Body of pancreas (tissue), 4 donors: Measurements from ENCODE around the gene ETS1. TPM values are rescaled to one million over a fixed set of nuclear protein-coding genes. Genes with fewer than 3 reads are reported as not detected.
A peak's percentile ranks its signal among the peaks of the same experiment; 100 is the strongest.

ENCODE experiments used
- ATAC-seq: fragments of 150-250 bp; one replicate; pipeline ENCODE4 v1.9.1; 2016
- DNase-seq, 4 donors: peaks; one replicate each; pipeline ENCODE4 v3.0.0-alpha.2; 2019
- H3K27ac ChIP-seq, 4 donors: fragments of 200-600 bp; sonication (generic); 1 replicate in 3 of 4; 2 replicates in 1 of 4; pipeline versions ENCODE4 v1.5.1 to v1.6.1; 2016 to 2019; ENCODE audit warnings: mild to moderate bottlenecking in 1 of 4, mixed read lengths in 1 of 4, moderate library complexity in 1 of 4
- H3K27me3 ChIP-seq, 2 donors: fragments of 200-600 bp; sonication (generic); one replicate each; pipeline ENCODE4 v1.6.0; 2016; ENCODE audit warnings: mild to moderate bottlenecking in 1 of 2
- H3K36me3 ChIP-seq, 2 donors: fragments of 200-600 bp; sonication (generic); replicated peaks in 1 of 2; 2 replicates each; pipeline ENCODE4 v1.5.1; 2016; ENCODE audit warnings: low read depth in 2 of 2; ENCODE audit not compliant: insufficient read depth in 1 of 2
- H3K4me1 ChIP-seq: fragments of 200-600 bp; sonication (generic); one replicate; pipeline ENCODE4 v1.6.0; 2016
- H3K4me3 ChIP-seq, 2 donors: fragments of 200-600 bp; sonication (generic); 1 replicate in 1 of 2; 2 replicates in 1 of 2; pipeline ENCODE4 v1.5.1; 2016 to 2019
- H3K9me3 ChIP-seq, 3 donors: fragments of 200-600 bp; sonication (generic); 1 replicate in 2 of 3; 2 replicates in 1 of 3; pipeline ENCODE4 v1.5.1; 2016
- POLR2A ChIP-seq, 3 donors: fragments of 450-650 bp; IDR thresholded peaks; one replicate each; pipeline ENCODE4 v1.6.1; 2016; ENCODE audit warnings: antibody characterized with exemption in 3 of 3, mild to moderate bottlenecking in 2 of 3
- WGBS, 2 donors: methylation state at CpG; one replicate each; pipeline ENCODE4 v1.1.5; 2017; 5-methylcytosine and 5-hydroxymethylcytosine counted together
- intact Hi-C: fragments of 100-400 bp; cut with DNase I; formaldehyde crosslinking; loops from one replicate; pipeline ENCODE4 v1.15.1; 2023
- total RNA-seq, 2 donors: library from RNA; depleted of rRNA; stranded (reverse); fragments of >200 nt; gene quantifications; one replicate each; pipeline ENCODE4 v1.1.0, GENCODE V29; 2016
- TF ChIP-seq, protein P1 (sequence below), 7 experiments: fragments of 450-650 bp in 4 of 7; fragments of 200-600 bp in 3 of 7; sonication (generic) in 3 of 7; IDR thresholded peaks; one replicate each; pipeline ENCODE4 v1.5.1; 2016 to 2019; ENCODE audit warnings: antibody characterized with exemption in 7 of 7

The ETS1 gene
- total RNA-seq, 2 donors from 2014 or later, result 20.0 to 22.7 TPM

GRCh38 chr11:128458321-128458720, 129.0 kb downstream of the ETS1 start:
- Histone ChIP-seq H3K36me3 (peaks cover 0 to 6% of the 10 kb centered on the region in 2 donors), H3K4me1 (peaks cover 7% of the 10 kb centered on the region), H3K9me3 (no peaks in the 10 kb centered on the region), H3K4me3 (no peak overlapping the region), H3K27ac (peak overlapping the region in 1 of 4 donors; percentile 8), H3K27me3 (no peaks in the 10 kb centered on the region)
- TF ChIP-seq, protein P1, sequence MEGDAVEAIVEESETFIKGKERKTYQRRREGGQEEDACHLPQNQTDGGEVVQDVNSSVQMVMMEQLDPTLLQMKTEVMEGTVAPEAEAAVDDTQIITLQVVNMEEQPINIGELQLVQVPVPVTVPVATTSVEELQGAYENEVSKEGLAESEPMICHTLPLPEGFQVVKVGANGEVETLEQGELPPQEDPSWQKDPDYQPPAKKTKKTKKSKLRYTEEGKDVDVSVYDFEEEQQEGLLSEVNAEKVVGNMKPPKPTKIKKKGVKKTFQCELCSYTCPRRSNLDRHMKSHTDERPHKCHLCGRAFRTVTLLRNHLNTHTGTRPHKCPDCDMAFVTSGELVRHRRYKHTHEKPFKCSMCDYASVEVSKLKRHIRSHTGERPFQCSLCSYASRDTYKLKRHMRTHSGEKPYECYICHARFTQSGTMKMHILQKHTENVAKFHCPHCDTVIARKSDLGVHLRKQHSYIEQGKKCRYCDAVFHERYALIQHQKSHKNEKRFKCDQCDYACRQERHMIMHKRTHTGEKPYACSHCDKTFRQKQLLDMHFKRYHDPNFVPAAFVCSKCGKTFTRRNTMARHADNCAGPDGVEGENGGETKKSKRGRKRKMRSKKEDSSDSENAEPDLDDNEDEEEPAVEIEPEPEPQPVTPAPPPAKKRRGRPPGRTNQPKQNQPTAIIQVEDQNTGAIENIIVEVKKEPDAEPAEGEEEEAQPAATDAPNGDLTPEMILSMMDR (IDR thresholded peaks at IDR 0.05), result no peak
- TF ChIP-seq POLR2A (IDR thresholded peaks at IDR 0.05), result no peak
- 77 to 80% methylated on average over 5 of the region's 5 CpGs for WGBS, 2 donors
- no peak for DNase-seq
- intact Hi-C loops, result no loop called here
- ATAC-seq, result no peak

DNA sequence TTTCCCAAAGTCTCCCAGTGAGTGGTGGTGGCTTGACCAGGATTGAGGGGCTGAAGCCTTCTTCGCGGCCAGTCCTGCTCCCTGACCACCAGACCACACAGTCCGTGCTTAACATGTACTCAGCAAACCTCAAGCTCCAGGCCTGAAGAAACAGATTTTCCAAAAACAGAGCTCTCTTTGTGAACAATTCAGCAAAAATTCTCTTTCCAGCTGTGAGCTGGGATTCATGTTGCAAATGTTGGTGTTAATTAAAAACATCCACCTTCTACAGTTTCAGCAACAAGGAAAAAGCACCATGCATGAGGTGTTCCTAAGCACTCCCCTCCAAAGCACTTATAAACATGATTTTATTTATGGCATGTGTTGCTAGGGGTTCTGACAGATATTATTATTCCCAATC, 129.5 kb downstream of the ETS1 start:
- Histone ChIP-seq H3K9me3 (no peaks in the 10 kb centered on the region), H3K4me1 (peaks cover 9% of the 10 kb centered on the region), H3K27ac (peak overlapping the region in 1 of 4 donors; percentile 8), H3K36me3 (peaks cover 0 to 6% of the 10 kb centered on the region in 2 donors), H3K27me3 (no peaks in the 10 kb centered on the region), H3K4me3 (no peak overlapping the region)
- WGBS, 2 donors, result 91 to 93% methylated on average over 3 of the region's 3 CpGs
- no peak for ATAC-seq
- TF ChIP-seq, protein P1 (IDR thresholded peaks at IDR 0.05), result no peak
- TF ChIP-seq POLR2A (IDR thresholded peaks at IDR 0.05), result no peak
- intact Hi-C loops, result no loop called here
- DNase-seq, result no peak

DNA sequence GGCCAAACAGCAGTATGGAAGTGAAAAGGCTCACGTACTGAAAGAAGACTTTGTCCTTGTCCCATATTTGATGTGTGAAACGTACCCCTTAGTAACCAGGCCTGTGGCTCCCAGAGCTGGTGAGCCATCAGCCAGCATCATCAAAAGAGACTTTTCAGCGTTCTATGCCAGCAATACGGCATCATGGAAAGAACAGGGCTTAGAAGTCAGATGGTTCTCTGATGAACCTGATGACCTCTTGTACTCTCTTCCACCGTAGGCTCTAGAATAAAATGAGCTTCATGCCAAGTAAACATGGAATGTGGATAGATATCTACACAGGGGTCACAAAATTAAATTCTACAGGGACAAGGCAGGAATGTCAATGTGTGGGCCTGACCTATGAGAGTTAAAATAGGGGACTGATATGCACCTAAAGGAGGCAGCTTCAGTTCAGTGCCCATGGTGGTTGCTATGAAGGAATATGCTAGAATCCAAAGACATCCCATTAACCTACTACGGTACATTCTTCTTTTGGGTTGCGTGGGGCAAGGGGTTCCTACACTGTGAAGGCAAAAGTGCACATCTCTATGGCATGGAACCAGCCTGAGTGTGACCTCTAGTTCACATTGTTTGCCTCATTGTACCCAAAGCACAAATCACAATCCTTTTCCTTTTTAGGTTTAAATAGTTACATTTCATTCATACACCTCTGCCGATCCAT, 130.6 kb downstream of the ETS1 start:
- peaks cover 0 to 2% of the 10 kb centered on the region in 2 donors for H3K36me3 ChIP-seq
- TF ChIP-seq POLR2A (IDR thresholded peaks at IDR 0.05), result no peak
- H3K4me3 ChIP-seq, result no peak overlapping the region
- DNase-seq (no peak), ATAC-seq (no peak)
- intact Hi-C loops, result no loop called here
- H3K27ac ChIP-seq, result no peak overlapping the region
- H3K27me3 ChIP-seq, result no peaks in the 10 kb centered on the region
- peaks cover 9% of the 10 kb centered on the region for H3K4me1 ChIP-seq
- WGBS, 2 donors, result 78 to 88% methylated on average over 8 of the region's 8 CpGs
- H3K9me3 ChIP-seq, result no peaks in the 10 kb centered on the region

DNA sequence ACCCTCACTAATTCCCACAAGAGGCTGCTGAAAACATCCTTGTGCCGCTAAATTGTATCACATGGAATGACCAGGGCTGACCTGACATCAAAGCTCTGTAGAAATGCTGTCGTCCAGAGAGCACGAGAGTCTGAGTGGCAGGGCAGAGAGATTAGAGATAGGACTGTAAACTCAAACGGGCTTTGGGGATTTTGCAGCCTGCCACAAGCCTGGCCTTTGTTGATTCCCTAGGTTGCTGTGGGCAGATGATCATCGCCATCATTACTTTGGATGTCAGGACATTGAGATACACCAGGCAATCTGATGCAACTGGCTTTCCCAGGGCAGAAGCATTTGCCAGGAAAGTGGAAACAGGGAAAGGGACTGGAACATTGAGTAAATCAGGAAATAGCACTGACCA, 131.6 kb downstream of the ETS1 start:
- WGBS, 2 donors, result 60 to 66% methylated on average over 5 of the region's 5 CpGs
- H3K4me1 ChIP-seq, result peaks cover 9% of the 10 kb centered on the region
- no peak for ATAC-seq
- H3K4me3 ChIP-seq, result no peak overlapping the region
- intact Hi-C loops, result no loop called here
- no peak for TF ChIP-seq POLR2A (IDR thresholded peaks at IDR 0.05)
- TF ChIP-seq, protein P1 (IDR thresholded peaks at IDR 0.05), result no peak
- H3K27me3 ChIP-seq, result no peaks in the 10 kb centered on the region
- H3K36me3 ChIP-seq, result no peaks in the 10 kb centered on the region
- DNase-seq, result peak in 1 of 4 donors; percentile 17
- no peak overlapping the region for H3K27ac ChIP-seq
- H3K9me3 ChIP-seq, result no peaks in the 10 kb centered on the region

DNA sequence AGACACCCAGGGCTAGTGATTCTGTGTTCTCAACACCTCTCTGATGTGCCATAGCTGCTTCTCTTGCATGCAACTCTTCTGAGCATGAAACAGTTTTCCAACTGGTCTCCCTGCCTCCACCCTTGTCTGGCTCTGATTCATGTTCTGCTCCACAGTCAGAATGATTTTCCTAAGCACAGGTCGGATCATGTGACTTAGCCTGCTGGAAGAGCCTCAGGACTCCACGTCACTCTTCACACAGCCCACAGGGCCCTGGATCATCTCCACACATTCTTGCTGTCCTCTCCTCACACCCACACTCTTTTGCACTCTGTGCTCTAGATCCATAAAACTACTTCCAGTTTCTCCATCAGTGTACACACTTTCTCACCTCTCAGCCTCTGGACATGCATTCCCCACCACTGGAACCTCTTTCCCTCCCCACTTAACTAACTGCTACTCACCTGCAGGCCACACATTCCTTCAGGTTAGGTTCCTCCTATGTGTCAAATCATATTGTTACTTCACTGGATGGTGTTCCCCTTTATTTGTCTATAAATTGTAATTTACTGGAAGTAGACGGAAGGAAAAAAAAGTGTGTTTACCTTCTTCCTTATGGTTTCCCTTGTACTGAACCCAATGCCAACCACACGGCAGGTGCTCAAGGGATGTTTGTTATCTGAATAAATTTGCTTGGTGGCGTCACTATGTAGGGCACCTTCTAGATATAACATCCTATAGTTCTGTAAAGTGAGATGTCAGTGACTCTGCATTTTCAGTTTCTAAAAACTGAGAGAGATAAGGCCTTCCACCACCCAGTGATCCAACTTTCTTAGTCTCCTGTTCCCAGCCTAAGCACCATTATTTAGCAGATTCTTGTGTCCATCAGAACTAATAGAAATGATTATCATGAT, 133.7 kb downstream of the ETS1 start:
- TF ChIP-seq, protein P1 (IDR thresholded peaks at IDR 0.05), result no peak
- no peak for TF ChIP-seq POLR2A (IDR thresholded peaks at IDR 0.05)
- no peaks in the 10 kb centered on the region for H3K9me3 ChIP-seq
- 58 to 70% methylated on average over 5 of the region's 5 CpGs for WGBS, 2 donors
- no peaks in the 10 kb centered on the region for H3K27me3 ChIP-seq
- intact Hi-C loops, result no loop called here
- H3K36me3 ChIP-seq, result no peaks in the 10 kb centered on the region
- DNase-seq, result peak; percentile 33 to 66 (median 56)
- H3K4me1 ChIP-seq, result peaks cover 20% of the 10 kb centered on the region
- no peak overlapping the region for H3K4me3 ChIP-seq
- H3K27ac ChIP-seq, result peak overlapping the region in 1 of 4 donors; percentile 41
- ATAC-seq, result peak; percentile 27
